Measurements from ENCODE around the gene BCL2L1.

Gene BCL2L1

GRCh38 chr20:31723319-31724078, 831 bp upstream of the BCL2L1 start:
- DNase-seq (ENCODE audit: low read depth) = peak; percentile 99

GRCh38 chr20:31723069-31723318, 326 bp upstream of the BCL2L1 start:
- no peak for DNase-seq (ENCODE audit: low read depth)

GRCh38 chr20:31721408-31722256, 1.0 kb downstream of the BCL2L1 start:
- DNase-seq (ENCODE audit: low read depth) = no peak

- no peak for DNase-seq (ENCODE audit: low read depth)
Measured at GRCh38 chr20:31720486-31721407, 1.9 kb downstream of the BCL2L1 start.

- no peak for DNase-seq (ENCODE audit: low read depth)
Measured at GRCh38 chr20:31719644-31720485, 2.8 kb downstream of the BCL2L1 start.

- no peak for DNase-seq (ENCODE audit: low read depth)
Measured at GRCh38 chr20:31718952-31719643, 3.6 kb downstream of the BCL2L1 start.

- no peak for DNase-seq (ENCODE audit: low read depth)
Measured at GRCh38 chr20:31717478-31718201, 5.0 kb downstream of the BCL2L1 start.

- no peak for DNase-seq (ENCODE audit: low read depth)
Measured at GRCh38 chr20:31716818-31717477, 5.7 kb downstream of the BCL2L1 start.

GRCh38 chr20:31716351-31716750, 6.3 kb downstream of the BCL2L1 start:
- DNase-seq (ENCODE audit: low read depth) = no peak

- no peak for DNase-seq (ENCODE audit: low read depth)
Measured at GRCh38 chr20:31715766-31716165, 6.9 kb downstream of the BCL2L1 start.

- DNase-seq (ENCODE audit: low read depth) = no peak
Measured at GRCh38 chr20:31713312-31714273, 9.1 kb downstream of the BCL2L1 start.

GRCh38 chr20:31712564-31713311, 9.9 kb downstream of the BCL2L1 start:
- DNase-seq (ENCODE audit: low read depth) = no peak

GRCh38 chr20:31712112-31712553, 10.5 kb downstream of the BCL2L1 start:
- no peak for DNase-seq (ENCODE audit: low read depth)

- DNase-seq (ENCODE audit: low read depth) = no peak
Measured at GRCh38 chr20:31711179-31712111, 11.2 kb downstream of the BCL2L1 start.

GRCh38 chr20:31710423-31711108, 12.1 kb downstream of the BCL2L1 start:
- no peak for DNase-seq (ENCODE audit: low read depth)

- DNase-seq (ENCODE audit: low read depth) = no peak
Measured at GRCh38 chr20:31709939-31710338, 12.7 kb downstream of the BCL2L1 start.

Measured in activated T-cell treated with anti-CD3 and anti-CD28 coated beads for 48 hours (primary cell).